NCI-H446 treated with DMSO at 0.1 percent for 48 hours (cell line): ENCODE results near the gene CNTNAP2.

Experiments used
- DNase-seq: peaks from one replicate; lab custom pipeline; 2025; lab: John Stamatoyannopoulos, UW

Gene CNTNAP2

DNA sequence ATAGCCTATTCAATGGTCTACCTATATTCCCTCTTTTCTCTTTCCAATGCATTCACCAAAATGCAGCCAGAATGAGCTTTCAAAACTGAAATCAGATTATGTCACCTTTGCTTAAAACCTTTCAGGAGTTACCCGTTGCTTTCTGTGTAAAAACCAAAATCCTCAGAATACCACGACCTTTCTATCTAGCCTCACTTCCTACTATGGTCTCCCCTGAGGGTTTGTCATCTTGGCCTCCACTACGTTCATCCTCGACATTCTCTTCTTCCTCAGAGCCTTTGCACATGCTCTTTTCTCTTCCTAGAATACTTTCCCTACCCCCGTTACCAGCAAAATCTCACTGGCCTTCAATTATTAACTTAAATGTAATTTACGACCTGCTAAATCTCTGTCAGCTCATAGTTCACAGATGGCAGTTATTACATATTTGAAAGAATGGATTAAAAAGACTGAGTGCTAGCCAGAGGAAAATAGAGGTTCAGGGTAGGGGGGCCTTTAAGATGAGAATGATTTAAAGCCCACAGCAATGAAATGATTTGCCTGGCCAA, 2093.1 kb downstream of the CNTNAP2 start:
- no peak for DNase-seq

DNA sequence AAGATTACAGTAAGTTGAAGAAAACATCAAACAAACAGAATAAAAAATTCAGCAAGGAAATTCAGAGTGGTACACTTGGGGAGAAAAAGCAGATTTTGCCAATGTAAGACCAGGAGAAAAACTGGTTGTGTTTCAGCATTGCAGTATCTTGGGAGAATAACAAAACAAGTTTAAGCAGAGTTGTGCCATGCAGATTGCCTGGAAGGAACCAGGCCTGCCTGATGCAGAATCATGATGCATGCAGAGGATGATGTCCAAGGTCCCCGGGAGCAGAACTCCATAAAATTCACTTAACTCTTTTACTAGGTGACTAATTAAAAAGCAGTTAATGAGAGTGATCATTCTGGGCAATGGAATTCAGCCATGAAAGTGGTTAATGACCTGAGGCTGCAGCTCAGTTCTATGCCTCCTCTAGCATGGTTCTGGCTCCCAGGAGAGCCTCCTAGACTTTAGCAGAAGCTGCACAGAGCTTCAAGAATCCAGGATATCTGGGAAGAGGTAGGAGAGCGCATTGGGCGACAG, 2094.3 kb downstream of the CNTNAP2 start:
- DNase-seq, result no peak

DNA sequence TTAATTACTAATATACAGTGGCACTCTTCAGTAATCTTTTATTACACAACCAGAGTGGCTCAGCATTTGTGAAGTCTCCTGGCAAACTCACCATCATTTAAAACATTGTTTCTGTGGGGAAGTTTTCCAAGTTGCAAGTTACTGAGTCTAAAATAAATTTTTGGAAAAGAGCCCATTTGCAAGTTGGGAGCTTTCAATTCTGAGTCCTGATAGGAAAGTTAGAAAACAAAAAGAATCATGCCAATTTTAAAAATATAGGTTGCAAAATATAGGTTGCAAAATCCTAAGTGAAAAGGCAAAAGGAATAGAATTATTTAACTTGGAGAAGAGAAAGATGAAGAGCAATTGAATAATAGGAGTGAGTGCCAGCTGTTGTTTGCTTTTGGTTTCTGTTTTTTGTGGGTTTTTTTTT, 2095.1 kb downstream of the CNTNAP2 start:
- peak; percentile 34 for DNase-seq

DNA sequence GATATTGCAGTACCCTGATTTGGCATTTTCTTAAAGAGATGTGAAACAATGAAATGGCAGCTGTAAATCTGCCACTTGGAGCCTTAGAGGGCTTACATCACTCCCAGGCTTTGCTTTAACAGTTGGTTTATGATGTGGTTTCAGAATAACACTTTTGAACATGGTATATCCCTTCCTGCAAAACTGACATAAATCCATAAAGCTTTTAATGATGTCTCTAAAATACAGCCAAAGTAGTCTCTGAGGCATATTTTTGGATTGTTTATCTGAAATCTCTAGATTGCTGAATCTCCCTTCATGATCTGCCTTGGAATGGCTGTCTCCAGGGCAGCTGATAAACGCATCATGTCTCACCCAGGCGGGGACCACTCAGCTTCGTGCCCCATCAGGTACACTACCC, 2096.1 kb downstream of the CNTNAP2 start:
- DNase-seq, result no peak

DNA sequence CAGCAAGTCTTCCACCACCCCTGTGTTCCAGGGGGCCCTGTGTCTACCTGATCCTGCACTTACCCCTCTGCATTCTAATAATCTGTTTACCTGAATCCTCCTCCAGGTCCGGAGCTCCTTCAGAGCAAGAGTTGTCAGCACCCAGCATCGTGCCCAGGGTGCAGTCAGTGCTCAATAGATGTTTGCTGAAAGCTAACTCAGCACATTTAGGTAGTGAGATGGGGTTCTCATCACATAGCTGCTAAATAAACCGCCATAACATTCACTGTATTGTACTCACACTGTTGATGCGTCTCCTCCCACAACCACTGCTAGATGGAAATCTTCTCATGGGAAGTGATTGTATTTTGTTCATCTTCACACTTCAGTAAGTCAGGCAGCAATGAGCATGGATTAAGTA, 2097.5 kb downstream of the CNTNAP2 start:
- no peak for DNase-seq

DNA sequence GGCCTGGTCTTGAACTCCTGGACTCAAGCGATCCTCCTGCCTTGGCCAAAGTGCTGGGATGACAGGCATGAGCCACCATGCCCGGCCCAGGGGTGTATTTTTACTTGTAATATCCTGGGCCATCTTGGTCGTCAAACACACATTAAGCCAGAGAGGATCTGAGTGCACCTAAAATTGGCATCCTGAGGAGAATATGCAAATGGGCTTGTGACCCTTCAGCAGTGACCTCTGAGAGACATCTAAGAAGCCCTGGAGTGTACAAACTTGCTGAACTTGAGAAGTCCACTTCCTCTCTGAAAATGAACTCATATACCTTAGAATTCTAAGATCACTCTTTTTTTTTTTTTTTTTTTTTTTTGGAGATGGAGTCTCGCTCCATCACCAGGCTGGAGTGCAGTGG, 2102.0 kb downstream of the CNTNAP2 start:
- DNase-seq, result no peak

DNA sequence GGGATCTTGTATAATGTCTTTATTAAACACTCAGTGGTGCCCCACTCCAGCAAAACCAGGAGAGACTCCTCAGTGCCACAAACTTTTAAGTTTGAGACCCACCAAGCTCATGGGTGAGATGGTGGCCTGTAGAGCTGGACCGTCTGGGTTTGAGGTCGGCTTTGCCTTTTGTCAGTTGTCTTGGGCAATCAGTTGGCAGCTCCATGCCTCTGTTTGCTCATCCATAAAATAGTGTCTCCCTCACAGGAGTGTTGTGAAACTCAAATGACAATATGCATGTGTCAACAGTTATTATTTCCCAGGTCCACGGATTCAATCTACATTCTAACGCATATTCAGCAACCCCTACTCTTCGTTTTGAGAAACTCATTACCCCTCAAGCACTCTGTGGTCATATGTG, 2106.1 kb downstream of the CNTNAP2 start:
- DNase-seq, result no peak

DNA sequence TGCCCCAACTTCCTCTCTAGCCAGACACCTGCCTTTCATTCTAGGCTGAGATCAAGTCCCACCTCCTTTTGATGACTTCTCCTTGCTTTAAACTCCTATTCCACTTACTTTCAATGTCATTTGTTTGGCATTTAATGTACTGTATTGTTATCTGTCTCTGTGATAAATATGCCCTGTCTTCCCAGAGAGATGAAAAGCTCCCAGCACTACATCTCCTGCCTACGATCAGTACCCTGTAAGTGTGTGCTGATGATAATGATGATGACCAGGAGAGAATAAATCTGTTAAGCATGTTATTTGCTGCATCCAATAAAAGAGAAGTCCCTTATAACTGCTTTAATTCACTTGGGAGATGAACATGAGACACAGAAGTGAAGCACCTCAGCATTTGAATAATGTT, 2106.6 kb downstream of the CNTNAP2 start:
- DNase-seq, result no peak

DNA sequence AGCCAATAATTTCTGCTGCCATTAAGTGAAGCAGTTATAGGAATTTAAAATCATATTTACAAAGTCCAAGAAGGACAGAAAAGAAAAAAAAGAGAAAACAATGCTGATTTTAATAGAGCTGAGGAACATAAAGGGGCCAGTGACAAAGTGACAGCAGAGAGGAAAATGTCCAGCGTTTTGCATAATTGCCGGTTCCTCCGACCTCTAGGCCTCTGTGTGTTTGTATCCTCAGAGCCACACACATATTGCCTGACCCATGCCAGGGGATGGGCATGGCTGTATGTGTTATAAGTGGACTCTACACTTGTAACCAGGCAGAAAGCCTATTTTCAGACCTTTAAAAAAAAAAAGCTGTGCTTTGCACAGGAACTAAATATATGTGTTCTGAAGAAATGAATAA, 2107.1 kb downstream of the CNTNAP2 start:
- DNase-seq, result no peak

DNA sequence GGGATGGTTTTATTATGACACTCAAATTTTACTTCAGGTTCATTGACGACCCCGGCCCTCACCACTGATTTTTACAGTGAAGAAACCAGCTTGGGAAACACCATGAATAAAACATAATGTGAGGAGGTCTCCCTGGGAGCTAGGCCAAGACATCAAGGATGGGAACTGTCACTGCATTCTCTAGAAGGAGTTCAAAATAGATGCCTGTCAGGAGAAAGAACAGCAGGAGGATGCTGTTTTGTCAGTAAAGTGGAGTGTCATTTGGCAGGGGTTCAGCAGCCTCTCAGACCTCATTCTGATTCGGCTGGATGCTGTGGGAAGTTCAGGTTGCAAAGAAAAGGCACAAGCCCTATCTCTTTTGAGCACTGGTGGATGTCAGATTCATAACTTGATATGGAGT, 2113.7 kb downstream of the CNTNAP2 start:
- DNase-seq, result peak; percentile 59

DNA sequence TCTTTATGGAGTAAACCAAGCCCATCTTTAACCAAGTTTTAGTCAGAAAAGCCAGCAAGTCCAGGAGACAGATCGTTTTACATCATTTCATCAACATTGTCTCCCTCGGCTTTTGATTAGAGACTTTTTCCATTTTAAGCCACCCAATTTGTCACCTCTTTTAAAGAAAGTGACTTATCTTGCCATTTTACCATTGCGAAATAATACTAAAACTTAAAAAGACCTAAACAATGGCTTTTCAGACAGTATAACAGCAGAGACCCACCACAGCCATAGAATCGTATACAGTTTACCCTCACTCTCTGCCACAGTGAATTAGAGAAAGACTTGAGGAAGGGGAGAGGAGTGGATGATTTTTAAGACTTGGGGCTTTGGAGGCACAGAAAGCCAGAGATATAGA, 2114.3 kb downstream of the CNTNAP2 start:
- no peak for DNase-seq

DNA sequence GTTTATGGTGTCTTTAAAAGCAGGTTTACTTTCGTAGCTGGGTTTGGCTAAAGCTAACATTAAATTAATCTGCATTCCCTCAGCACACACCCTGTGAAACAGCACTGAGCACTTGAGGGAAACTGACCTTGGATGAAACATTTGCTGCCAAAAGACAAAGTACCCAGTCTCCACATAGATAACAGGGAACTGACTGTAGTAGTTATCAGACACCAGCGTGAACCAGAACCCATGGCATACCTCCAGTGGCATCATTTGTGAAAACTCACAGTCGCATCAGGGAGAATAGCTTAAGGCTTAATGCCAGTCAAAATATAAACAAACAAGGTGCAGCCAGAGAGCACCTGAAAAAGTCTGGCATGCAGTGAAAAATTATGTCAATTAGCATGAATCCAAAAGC, 2116.2 kb downstream of the CNTNAP2 start:
- DNase-seq, result no peak

DNA sequence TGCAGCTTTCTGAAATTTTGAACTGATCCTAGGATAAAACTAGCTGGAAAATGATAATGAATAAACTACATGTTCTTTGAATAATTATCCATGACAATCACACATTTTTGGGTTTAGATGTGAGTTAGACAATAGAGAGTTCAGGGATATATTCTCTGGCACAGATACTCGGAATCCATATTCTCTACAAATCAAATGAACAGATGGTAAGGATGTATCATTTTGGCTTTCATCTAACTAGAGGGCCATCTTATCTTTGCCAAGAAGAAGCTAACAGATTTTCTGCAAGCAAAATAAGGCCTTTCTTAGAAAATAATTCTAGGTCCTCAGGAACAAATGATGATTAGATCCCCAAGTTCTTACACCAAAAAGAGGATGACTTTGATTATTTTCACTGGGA, 2118.1 kb downstream of the CNTNAP2 start:
- DNase-seq, result peak; percentile 58

DNA sequence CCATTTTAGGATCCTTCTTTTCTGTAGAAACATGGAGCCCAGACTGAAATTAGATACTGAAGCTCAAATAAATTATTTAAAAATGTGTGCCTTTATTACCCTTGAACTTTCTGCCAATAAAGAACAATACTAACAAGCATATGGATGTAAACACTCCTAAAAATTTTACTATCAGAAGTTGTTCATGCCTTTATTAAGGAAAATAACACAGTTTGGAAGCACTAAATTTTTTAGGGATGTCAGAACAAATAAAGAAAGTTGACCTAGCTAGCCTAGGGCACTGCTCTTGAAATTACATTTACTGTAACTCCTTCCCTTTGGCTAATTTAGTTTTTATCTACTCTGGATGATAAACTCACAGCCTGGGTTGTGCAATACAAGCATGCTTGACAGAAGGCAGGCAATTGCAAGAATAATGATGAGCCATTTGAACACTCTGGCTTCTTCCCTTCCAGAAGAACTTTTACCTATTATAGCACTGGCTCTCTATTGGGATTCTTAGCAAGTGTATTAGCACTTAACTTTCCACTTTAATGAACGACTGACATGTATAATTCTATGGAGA, 2122.2 kb downstream of the CNTNAP2 start:
- DNase-seq, result no peak

DNA sequence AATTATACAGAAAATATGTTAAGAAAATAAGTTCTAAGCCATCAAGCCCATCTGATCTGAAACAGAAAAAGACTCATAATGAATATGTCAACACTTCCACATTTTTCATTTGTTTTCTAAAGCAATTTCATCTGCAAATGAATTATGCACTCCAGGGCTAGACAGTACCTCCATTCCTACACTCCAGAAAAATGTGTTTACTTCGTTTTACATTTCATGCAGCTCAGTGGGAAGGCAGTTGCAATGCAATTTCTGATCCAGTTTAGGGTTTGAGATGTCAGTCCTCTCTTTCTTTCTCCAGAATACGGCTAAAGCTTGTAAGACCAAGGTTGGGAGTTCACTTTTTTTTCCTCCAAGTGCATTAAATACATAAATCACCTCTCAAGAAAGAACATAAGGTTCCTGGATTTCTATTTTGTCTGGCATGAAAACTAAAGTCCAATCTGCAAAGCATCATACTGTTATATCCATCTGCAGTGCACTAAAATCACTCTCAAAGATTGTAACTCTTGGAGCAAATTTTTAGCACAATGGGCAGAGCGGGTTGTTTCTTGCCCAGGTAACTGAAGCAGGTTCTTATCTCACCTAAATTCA, 2125.2 kb downstream of the CNTNAP2 start:
- no peak for DNase-seq

DNA sequence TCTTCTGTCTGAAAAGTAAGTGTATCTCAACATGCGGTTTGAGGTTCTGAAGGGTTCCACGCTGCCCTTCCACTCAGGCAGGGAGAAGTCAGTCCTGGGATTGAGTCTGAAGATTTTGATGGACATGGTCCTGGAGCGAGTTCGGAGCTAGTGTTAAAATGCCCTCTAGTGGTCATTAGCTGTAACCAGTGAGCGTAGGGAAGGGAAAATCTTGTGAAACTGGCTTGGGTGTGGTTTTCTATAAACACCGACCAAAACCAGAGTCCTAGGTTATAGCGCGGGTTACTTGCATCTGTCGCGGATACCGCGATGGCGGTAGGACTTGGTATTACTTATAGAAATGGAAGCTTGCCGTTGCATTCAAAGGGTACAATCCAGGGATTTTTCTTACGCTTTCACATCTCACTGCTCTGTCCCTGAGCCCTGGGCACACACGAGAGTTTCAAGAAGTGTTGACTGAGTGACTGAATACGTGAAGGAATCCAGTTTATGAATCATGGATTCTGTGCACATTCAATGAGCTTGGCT, 2125.8 kb downstream of the CNTNAP2 start:
- DNase-seq, result peak; percentile 39

DNA sequence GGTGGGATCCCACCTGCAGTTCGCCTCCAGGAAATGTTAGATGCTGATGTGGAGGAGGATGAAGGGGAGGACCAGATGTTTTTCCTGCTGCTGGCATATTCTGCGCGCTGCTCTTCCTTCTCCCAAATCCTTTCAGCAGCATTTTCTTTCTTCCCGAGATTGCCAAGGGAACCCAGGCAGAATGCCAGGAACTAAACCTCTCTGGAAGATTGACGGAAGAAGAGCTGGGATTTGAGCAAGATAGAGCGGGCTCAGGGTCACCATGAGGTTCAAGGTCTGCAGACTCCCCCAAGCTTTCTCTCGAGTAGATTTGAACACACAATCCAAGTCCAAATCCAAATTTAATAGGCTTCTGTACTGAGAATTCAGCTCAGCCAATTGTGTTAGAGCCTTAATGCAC, 2128.8 kb downstream of the CNTNAP2 start:
- no peak for DNase-seq

DNA sequence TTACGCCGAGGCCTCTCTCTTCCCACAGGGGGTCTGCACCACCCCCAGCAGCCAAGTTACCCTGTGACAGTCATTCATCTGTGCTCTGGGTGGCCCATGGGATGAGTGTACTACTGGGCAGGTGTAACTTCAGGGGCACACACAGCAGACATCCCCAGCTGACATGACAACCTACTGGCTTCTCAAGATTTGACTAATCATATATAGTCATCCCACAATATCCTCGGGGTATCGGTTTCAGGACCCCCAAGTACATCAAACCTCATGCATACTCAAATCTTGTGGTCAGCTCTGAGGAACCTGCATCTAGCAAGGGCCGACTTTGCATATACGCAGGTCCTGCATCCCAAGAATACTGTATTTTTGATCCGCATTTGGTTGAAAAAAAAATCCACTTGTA, 2137.0 kb downstream of the CNTNAP2 start:
- no peak for DNase-seq

DNA sequence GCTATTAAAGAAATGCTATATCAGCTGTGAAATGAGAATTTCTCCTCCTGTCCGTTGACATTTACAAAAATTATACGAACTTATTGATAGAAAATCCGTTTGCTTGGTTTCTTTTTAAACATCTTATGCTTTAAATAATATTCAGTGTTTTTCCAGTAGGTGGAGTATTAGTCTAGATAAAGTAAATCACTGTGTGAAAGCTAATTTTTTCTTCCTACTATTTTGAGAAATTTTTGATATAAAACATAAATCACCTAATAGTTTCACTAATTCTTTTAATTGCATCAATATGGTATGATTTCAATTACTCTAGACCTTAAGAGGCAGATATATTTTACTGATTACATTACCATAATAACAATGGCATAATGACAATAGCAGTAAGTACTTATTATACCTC, 2138.7 kb downstream of the CNTNAP2 start:
- no peak for DNase-seq

DNA sequence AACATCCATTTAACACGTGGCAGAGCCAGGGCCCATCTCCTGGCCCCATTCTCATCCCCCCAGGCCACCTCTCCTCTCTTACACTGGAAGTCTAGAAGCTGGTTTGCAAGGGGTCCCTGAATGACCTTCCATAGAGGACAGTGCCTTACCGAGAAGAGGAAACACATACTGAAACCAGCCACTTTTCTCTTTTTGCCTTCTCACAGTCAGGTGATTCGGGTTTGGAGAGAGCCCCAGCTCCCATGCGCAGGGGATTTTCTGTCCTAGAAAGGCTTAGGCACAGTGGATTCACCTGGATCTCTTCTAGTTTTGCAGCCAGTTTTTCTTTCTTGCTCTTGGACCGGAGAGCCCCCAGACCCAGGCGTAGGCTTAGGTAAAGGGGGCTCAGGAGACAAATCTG, 2139.8 kb downstream of the CNTNAP2 start:
- DNase-seq, result no peak

DNA sequence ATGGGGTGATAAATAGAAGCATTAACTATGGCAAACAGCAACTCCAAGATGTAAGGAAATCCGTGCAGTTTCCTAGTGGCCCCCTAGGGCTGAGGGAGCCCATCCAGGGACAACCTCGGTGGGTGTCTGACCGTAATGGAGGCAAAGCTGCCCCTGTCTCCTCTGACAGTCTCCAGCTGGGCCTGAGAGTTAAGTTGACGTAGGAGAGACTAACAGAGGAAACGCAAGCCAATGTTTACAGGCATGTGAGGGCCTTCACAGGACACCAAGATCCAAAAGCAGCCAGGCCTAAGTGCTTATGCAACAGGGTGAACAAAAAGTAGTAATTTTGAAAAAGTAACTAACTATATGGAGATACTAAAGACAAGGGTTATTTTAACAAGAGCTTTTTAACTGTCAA, 2144.0 kb downstream of the CNTNAP2 start:
- DNase-seq, result no peak

DNA sequence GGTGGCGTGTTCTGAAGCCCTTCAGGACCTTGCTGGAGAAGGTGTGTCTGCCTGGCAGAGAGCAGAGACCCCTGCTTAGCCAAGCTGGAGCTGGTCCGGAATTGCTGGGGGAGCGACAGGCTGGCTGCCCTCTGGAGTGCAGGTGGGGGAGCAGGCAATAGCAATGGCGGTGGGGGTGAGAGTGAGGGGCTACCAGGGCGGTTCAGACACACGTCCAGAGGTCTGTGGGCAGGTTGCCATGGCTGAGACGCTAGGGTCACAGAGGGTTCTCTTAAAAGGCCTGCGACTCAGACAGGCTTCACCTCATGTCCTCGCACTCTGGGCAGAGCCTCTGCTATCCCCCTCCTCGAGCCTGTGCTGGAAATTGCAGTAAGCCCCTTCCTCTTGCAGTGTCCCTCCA, 2144.9 kb downstream of the CNTNAP2 start:
- no peak for DNase-seq

DNA sequence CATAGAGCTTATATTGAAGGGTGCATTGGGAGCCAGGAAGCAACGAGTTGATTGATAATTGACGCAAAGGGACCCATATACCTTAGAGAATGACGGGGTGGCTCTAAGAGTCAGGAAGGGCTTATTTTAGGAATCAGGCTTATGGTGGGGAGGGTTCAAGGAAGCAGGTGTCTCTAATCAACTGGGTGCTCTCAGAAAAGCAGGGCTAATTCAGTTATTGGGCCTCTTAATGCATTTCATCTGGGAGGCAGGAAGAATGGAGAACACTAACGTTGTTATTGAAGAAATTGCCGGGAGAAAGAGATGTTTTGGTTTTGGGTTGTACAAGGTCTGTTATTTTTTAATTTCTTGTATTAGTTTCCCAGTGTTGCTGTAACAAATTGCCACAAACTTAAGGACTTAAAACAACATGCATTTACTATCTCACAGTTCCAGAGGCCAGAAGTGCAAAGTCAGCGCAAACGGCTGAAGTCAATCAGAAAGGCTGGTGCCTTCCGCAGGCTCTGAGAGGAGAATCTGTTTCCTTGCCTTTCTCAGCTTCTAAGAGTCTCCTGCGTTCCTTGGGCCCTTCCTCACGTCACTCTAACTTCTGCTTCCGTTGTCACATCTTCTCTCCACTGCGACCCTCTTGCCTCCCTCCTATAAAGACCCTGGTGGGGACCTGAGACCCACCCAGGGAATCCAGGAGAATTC, 2145.5 kb downstream of the CNTNAP2 start:
- DNase-seq, result no peak
